HepG2 (cell line): ENCODE measurements around the gene NOL12. TPM values are rescaled to one million over a fixed set of nuclear protein-coding genes. Genes with fewer than 3 reads are reported as not detected.

Source experiments
- ATAC-seq: fragments of 200-7000 bp; cut with Tn5 transposase; 3 replicates; pipeline ENCODE4 v1.9.1; 2020; ENCODE audit warnings: mild to moderate bottlenecking, moderate library complexity
- BruUV-seq: library from RNA; stranded (reverse); fragments of 400-500 nt; replicated peaks from 2 replicates; lab custom pipeline; 2021; lab: Mats Ljungman, UMichigan
- CTCF ChIA-PET: fragments of 300-600 bp; formaldehyde crosslinking; extraction: SDS; loops from one replicate; lab custom pipeline; 2021; ENCODE audit warnings: low total read pairs, inconsistent platforms, low intra/inter-chr PET ratio; lab: Yijun Ruan, JAX
- POLR2A ChIA-PET: fragments of 350-600 bp; sonication (Branson Sonifier 250); formaldehyde crosslinking; loops from one replicate; lab custom pipeline; 2020; ENCODE audit warnings: antibody characterized with exemption, inconsistent platforms; lab: Yijun Ruan, JAX
- DNase-seq: peaks from one replicate; pipeline ENCODE4 v3.0.0-alpha.2; 2015; ENCODE audit warnings: low spot score
- FAIRE-seq: peaks from 3 replicates; lab custom pipeline; 2011; peaks lifted over from hg19 to GRCh38; lab: Jason Lieb, UNC
- H2AFZ ChIP-seq: one replicate; pipeline ENCODE4 v1.6.1; 2011; ENCODE audit warnings: low read length, inconsistent platforms
- H3K27ac ChIP-seq: fragments of 300-600 bp; 3 replicates; pipeline ENCODE4 v1.8.0; 2011; ENCODE audit warnings: mixed run types, mild to moderate bottlenecking, mixed read lengths, low read length, inconsistent platforms; ENCODE audit not compliant: insufficient read depth; ENCODE audit errors: extremely low read length
- H3K27me3 ChIP-seq, 2 experiments: fragments of 200-600 bp in 1 of 2; 2 replicates in 1 of 2; 3 replicates in 1 of 2; pipeline versions ENCODE4 v1.6.0 to v1.8.0; 2011; ENCODE audit warnings: low read length in 2 of 2, mild to moderate bottlenecking in 2 of 2, moderate library complexity in 2 of 2, inconsistent platforms in 1 of 2; ENCODE audit not compliant: insufficient read depth in 2 of 2, control insufficient read depth in 1 of 2
- H3K36me3 ChIP-seq, 2 experiments: fragments of 200-600 bp in 1 of 2; replicated peaks in 1 of 2; 2 replicates in 1 of 2; 3 replicates in 1 of 2; pipeline versions ENCODE4 v1.5.1 to v1.8.0; 2011; ENCODE audit warnings: low read length in 2 of 2, inconsistent platforms in 1 of 2; ENCODE audit not compliant: insufficient read depth in 2 of 2, control insufficient read depth in 1 of 2
- H3K4me1 ChIP-seq: 2 replicates; pipeline ENCODE4 v1.5.1; 2012; ENCODE audit warnings: low read length, inconsistent platforms; ENCODE audit not compliant: insufficient read depth
- H3K4me2 ChIP-seq: 2 replicates; pipeline ENCODE4 v1.6.0; 2011; ENCODE audit warnings: low read depth, low read length, inconsistent platforms
- H3K4me3 ChIP-seq, 3 experiments: fragments of 200-600 bp in 1 of 3; sonication (generic), shearing (Covaris generic) in 1 of 3; replicated peaks in 1 of 3; 2 replicates each; pipeline ENCODE4 v1.5.1; 2011 to 2016; ENCODE audit warnings: low read length in 3 of 3, inconsistent platforms in 2 of 3, low read depth in 2 of 3, mild to moderate bottlenecking in 2 of 3, control low read depth in 1 of 3, mixed read lengths in 1 of 3; ENCODE audit not compliant: insufficient read depth in 1 of 3
- H3K79me2 ChIP-seq: one replicate; pipeline ENCODE4 v1.6.1; 2011; ENCODE audit warnings: low read length, inconsistent platforms; ENCODE audit not compliant: insufficient read depth
- H3K9ac ChIP-seq: 2 replicates; pipeline ENCODE4 v1.6.0; 2011; ENCODE audit warnings: mild to moderate bottlenecking, low read depth, low read length, inconsistent platforms; ENCODE audit not compliant: insufficient read depth
- H3K9me3 ChIP-seq: 2 replicates; pipeline ENCODE4 v1.5.1; 2012; ENCODE audit warnings: mild to moderate bottlenecking, low read length
- H4K20me1 ChIP-seq: 2 replicates; pipeline ENCODE4 v1.6.0; 2011; ENCODE audit warnings: inconsistent platforms, mild to moderate bottlenecking, low read length, moderate library complexity; ENCODE audit not compliant: insufficient read depth
- EEA1 ChIP-seq: sonication (generic); formaldehyde crosslinking; IDR thresholded peaks from 2 replicates; pipeline ENCODE4 v1.5.1; 2020; ENCODE audit warnings: mild to moderate bottlenecking, missing genetic modification reagents, borderline replicate concordance
- GLMP ChIP-seq: sonication (generic); formaldehyde crosslinking; IDR thresholded peaks from 2 replicates; pipeline ENCODE4 v1.9.0; 2021; ENCODE audit warnings: missing genetic modification reagents, mild to moderate bottlenecking, borderline replicate concordance
- GPN1 ChIP-seq: sonication (generic); formaldehyde crosslinking; IDR thresholded peaks from 2 replicates; pipeline ENCODE4 v1.5.1; 2020; ENCODE audit warnings: missing genetic modification reagents, borderline replicate concordance
- NR3C1 ChIP-seq: sonication (generic); formaldehyde crosslinking; IDR thresholded peaks from 2 replicates; pipeline ENCODE4 v1.4.0; 2020; ENCODE audit warnings: missing genetic modification reagents
- PBX3 ChIP-seq: sonication (generic); formaldehyde crosslinking; IDR thresholded peaks from 2 replicates; pipeline ENCODE4 v1.8.1; 2023; ENCODE audit warnings: missing genetic modification reagents, inconsistent platforms, borderline replicate concordance
- POLR2A ChIP-seq, 2 experiments: IDR thresholded peaks; 2 replicates each; pipeline ENCODE4 v1.6.1; 2011; ENCODE audit warnings: low read depth in 2 of 2, low read length in 2 of 2, mild to moderate bottlenecking in 1 of 2, moderate library complexity in 1 of 2; ENCODE audit not compliant: insufficient read depth in 1 of 2
- RELA ChIP-seq: sonication (generic); formaldehyde crosslinking; IDR thresholded peaks from 2 replicates; pipeline ENCODE4 v1.4.0; 2020; ENCODE audit warnings: missing genetic modification reagents
- ZNF232 ChIP-seq: sonication (generic); formaldehyde crosslinking; IDR thresholded peaks from 2 replicates; pipeline ENCODE4 v1.4.0; 2020; ENCODE audit warnings: missing genetic modification reagents, borderline replicate concordance
- ZNF510 ChIP-seq: sonication (generic); formaldehyde crosslinking; IDR thresholded peaks from 2 replicates; pipeline ENCODE4 v1.4.0; 2020; ENCODE audit warnings: low read depth, mild to moderate bottlenecking, missing genetic modification reagents
- ZNF672 ChIP-seq: sonication (generic); formaldehyde crosslinking; IDR thresholded peaks from 2 replicates; pipeline ENCODE4 v1.8.1; 2022; ENCODE audit warnings: missing genetic modification reagents
- WGBS: methylation state at CpG from one replicate; pipeline ENCODE4 v1.1.6; 2017; ENCODE audit warnings: low lambda C conversion rate; 5-methylcytosine and 5-hydroxymethylcytosine counted together
- in situ Hi-C: cut with HindIII; loops from 2 replicates; pipeline ENCODE4 v1.10.0; 2017; ENCODE audit warnings: low pct_unique_long_range_greater_than_20kb; ENCODE audit not compliant: extremely low pct_ligation_motif_present
- intact Hi-C: fragments of 100-400 bp; cut with micrococcal nuclease; formaldehyde crosslinking; loops from one replicate; pipeline ENCODE4 v1.10.0; 2022; ENCODE audit not compliant: unreplicated experiment
- polyA plus RNA-seq, 8 experiments: library from polyadenylated mRNA; depleted of rRNA in 3 of 8; stranded (reverse) in 7 of 8; unstranded in 1 of 8; fragments of >200 nt; fragmentation: Illumina TruSeq in 4 of 8; extraction: Trizol in 4 of 8; gene quantifications; 2 replicates each; pipeline versions ENCODE4 v1.2.1 to v1.2.3, GENCODE V29; 2011 to 2016; ENCODE audit warnings: low read depth in 4 of 8, missing spikeins in 1 of 8, mixed read lengths in 1 of 8; ENCODE audit not compliant: insufficient read depth in 1 of 8
- total RNA-seq, 5 experiments: library from RNA; depleted of rRNA; stranded (reverse); fragments of >200 nt; fragmentation: Illumina TruSeq; extraction: Trizol; gene quantifications; 2 replicates each; pipeline ENCODE4 v1.2.3, GENCODE V29; 2016; ENCODE audit warnings: low read depth in 1 of 5

NOL12 gene
- total and polyA plus RNA-seq, 2 of the 13 experiments (the other 11 are each of a cell fraction or from before 2014, with no cell fraction given) = 14.3 to 31.4 TPM

DNA sequence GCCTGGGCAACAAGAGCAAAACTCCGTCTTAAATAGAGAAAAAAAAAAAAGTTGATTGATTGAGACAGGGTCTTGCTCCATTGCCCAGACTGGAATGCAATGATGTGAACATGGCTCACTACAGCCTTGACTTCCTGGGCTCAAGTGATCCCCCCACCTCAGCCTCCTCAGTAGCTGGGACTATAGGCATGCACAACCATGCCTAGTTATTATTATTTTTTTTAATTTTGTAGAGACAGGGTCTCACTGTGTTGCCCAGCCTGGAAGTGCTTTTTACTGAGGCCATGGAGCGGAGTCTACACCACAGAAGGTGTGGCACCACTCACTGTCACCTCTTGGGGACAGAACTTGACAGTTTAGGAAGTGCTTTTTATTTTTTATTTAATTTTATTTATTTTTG lies 28.5 kb downstream of the NOL12 start:
- 95% methylated on average over 2 of the region's 2 CpGs for WGBS
- Histone ChIP-seq H3K4me3 (no peak overlapping the region), H2AFZ (no peak overlapping the region), H3K4me1 (no peaks in the 10 kb centered on the region), H3K9me3 (no peaks in the 10 kb centered on the region), H3K79me2 (no peaks in the 10 kb centered on the region), H3K4me2 (no peak overlapping the region), H3K9ac (no peak overlapping the region), H3K36me3 (peaks cover 0 to 3% of the 10 kb centered on the region in 2 experiments; a peak in 2 of 5 replicates), H4K20me1 (no peaks in the 10 kb centered on the region), H3K27ac (no peak overlapping the region), H3K27me3 (no peaks in the 10 kb centered on the region; a peak in 1 of 5 replicates)
- ChIA-PET POLR2A (no interaction called here), CTCF (no interaction called here)
- BruUV-seq = no TSS peak
- intact Hi-C loops = no loop called here
- DNase-seq (no peak), ATAC-seq (no peak), FAIRE-seq (no peak)
- TF ChIP-seq RELA (CRISPR knock-in tag) (no peak), GLMP (no peak), ZNF232 (CRISPR knock-in tag) (no peak), POLR2A (IDR thresholded peaks at IDR 0.05; ENCODE audit: insufficient read depth in 1 of 2, low read depth in 2 of 2, low read length in 2 of 2) (no peak), ZNF672 (no peak), GPN1 (CRISPR knock-in tag) (no peak), PBX3 (no peak), ZNF510 (no peak), NR3C1 (no peak), EEA1 (CRISPR knock-in tag) (no peak)
- in situ Hi-C loops = no loop called here
